H9 (cell line): ENCODE results near the gene MICU2. TPM values are rescaled to one million over a fixed set of nuclear protein-coding genes. Genes with fewer than 3 reads are reported as not detected.

Experiments used
- DNase-seq: peaks from one replicate; pipeline ENCODE4 v3.0.0-alpha.2; 2017
- H2AFZ ChIP-seq: one replicate; pipeline ENCODE4 v1.6.1; 2013; ENCODE audit warnings: mild to moderate bottlenecking, low read length, control low read depth, moderate library complexity
- H2AK5ac ChIP-seq: 2 replicates; pipeline ENCODE4 v1.6.1; 2013; ENCODE audit warnings: low read length, control low read depth, mixed read lengths; ENCODE audit not compliant: insufficient read length
- H2BK120ac ChIP-seq: one replicate; pipeline ENCODE4 v1.6.1; 2013; ENCODE audit warnings: low read depth, mild to moderate bottlenecking, low read length, control low read depth, inconsistent platforms; ENCODE audit not compliant: poor library complexity, severe bottlenecking
- H2BK12ac ChIP-seq: 2 replicates; pipeline ENCODE4 v1.6.1; 2013; ENCODE audit warnings: low read length, control low read depth, mixed read lengths, low read depth; ENCODE audit not compliant: insufficient read length
- H2BK15ac ChIP-seq: 2 replicates; pipeline ENCODE4 v1.6.1; 2013; ENCODE audit warnings: low read depth, low read length, control low read depth
- H2BK20ac ChIP-seq: one replicate; pipeline ENCODE4 v1.6.1; 2013; ENCODE audit warnings: low read depth, mild to moderate bottlenecking, low read length, control low read depth, inconsistent platforms; ENCODE audit not compliant: poor library complexity, severe bottlenecking
- H2BK5ac ChIP-seq: 2 replicates; pipeline ENCODE4 v1.6.1; 2013; ENCODE audit warnings: low read length, control low read depth, mixed read lengths; ENCODE audit not compliant: insufficient read length
- H3K14ac ChIP-seq: 2 replicates; pipeline ENCODE4 v1.6.1; 2013; ENCODE audit warnings: low read length, control low read depth; ENCODE audit not compliant: insufficient read depth
- H3K18ac ChIP-seq: 2 replicates; pipeline ENCODE4 v1.6.1; 2013; ENCODE audit warnings: low read depth, mild to moderate bottlenecking, mixed read lengths, low read length, control low read depth; ENCODE audit not compliant: insufficient read length
- H3K23ac ChIP-seq: 2 replicates; pipeline ENCODE4 v1.6.1; 2013; ENCODE audit warnings: low read length, control low read depth, mixed read lengths, low read depth; ENCODE audit not compliant: insufficient read length
- H3K23me2 ChIP-seq: 2 replicates; pipeline ENCODE4 v1.6.1; 2013; ENCODE audit warnings: low read depth, mild to moderate bottlenecking, mixed read lengths, low read length, control low read depth; ENCODE audit not compliant: insufficient read length, poor library complexity, severe bottlenecking
- H3K27ac ChIP-seq: 2 replicates; pipeline ENCODE4 v1.5.1; 2013; ENCODE audit warnings: low read length, control low read depth, mixed read lengths, low read depth; ENCODE audit not compliant: insufficient read length
- H3K27me3 ChIP-seq: 2 replicates; pipeline ENCODE4 v1.6.1; 2013; ENCODE audit warnings: low read length, control low read depth, inconsistent platforms; ENCODE audit not compliant: insufficient read depth
- H3K4ac ChIP-seq: 2 replicates; pipeline ENCODE4 v1.6.1; 2013; ENCODE audit warnings: low read depth, mild to moderate bottlenecking, control low read depth, inconsistent platforms, low read length, moderate library complexity
- H3K4me1 ChIP-seq: 2 replicates; pipeline ENCODE4 v1.6.1; 2013; ENCODE audit warnings: low read length, control low read depth, inconsistent platforms; ENCODE audit not compliant: insufficient read depth
- H3K4me2 ChIP-seq: 2 replicates; pipeline ENCODE4 v1.6.1; 2013; ENCODE audit warnings: low read length, control low read depth, mixed read lengths; ENCODE audit not compliant: insufficient read length, insufficient read depth
- H3K56ac ChIP-seq: 2 replicates; pipeline ENCODE4 v1.6.1; 2013; ENCODE audit warnings: low read depth, mild to moderate bottlenecking, mixed read lengths, low read length, control low read depth; ENCODE audit not compliant: insufficient read length
- H3K79me1 ChIP-seq: 2 replicates; pipeline ENCODE4 v1.6.1; 2013; ENCODE audit warnings: low read depth, mild to moderate bottlenecking, moderate library complexity, low read length, control low read depth, inconsistent platforms; ENCODE audit not compliant: insufficient read depth, poor library complexity, severe bottlenecking
- H3K79me2 ChIP-seq: 2 replicates; pipeline ENCODE4 v1.6.1; 2013; ENCODE audit warnings: low read length, control low read depth, inconsistent platforms; ENCODE audit not compliant: insufficient read depth
- H3K9ac ChIP-seq: 2 replicates; pipeline ENCODE4 v1.6.1; 2013; ENCODE audit warnings: low read length, control low read depth, mixed read lengths; ENCODE audit not compliant: insufficient read length; ENCODE audit errors: extremely low read depth
- H3K9me3 ChIP-seq: one replicate; pipeline ENCODE4 v1.6.1; 2013; ENCODE audit warnings: low read depth, low read length, inconsistent platforms; ENCODE audit not compliant: control insufficient read depth
- H3T11ph ChIP-seq: one replicate; pipeline ENCODE4 v1.6.1; 2013; ENCODE audit warnings: mild to moderate bottlenecking, low read length, control low read depth, inconsistent platforms
- H4K20me1 ChIP-seq: one replicate; pipeline ENCODE4 v1.6.1; 2013; ENCODE audit not compliant: control insufficient read depth, insufficient read length, insufficient read depth
- H4K5ac ChIP-seq: 2 replicates; pipeline ENCODE4 v1.6.1; 2013; ENCODE audit warnings: low read depth, mild to moderate bottlenecking, mixed read lengths, low read length, control low read depth; ENCODE audit not compliant: insufficient read length
- H4K8ac ChIP-seq: replicated peaks from 2 replicates; pipeline ENCODE4 v1.6.1; 2013; ENCODE audit warnings: low read length, control low read depth, mixed read lengths, low read depth; ENCODE audit not compliant: insufficient read length
- H4K91ac ChIP-seq: 2 replicates; pipeline ENCODE4 v1.6.1; 2013; ENCODE audit warnings: low read depth, mild to moderate bottlenecking, moderate library complexity, mixed read lengths, low read length, control low read depth; ENCODE audit not compliant: insufficient read length
- H3K27ac Mint-ChIP-seq, 3 experiments: 2 replicates in 2 of 3; 3 replicates in 1 of 3; pipeline ENCODE4 v1.8.0; 2020 to 2021; ENCODE audit warnings: mixed read lengths in 3 of 3, mild to moderate bottlenecking in 1 of 3, moderate library complexity in 1 of 3
- H3K27me3 Mint-ChIP-seq: 2 replicates; pipeline ENCODE4 v1.8.0; 2021; ENCODE audit warnings: low read depth, mild to moderate bottlenecking, moderate library complexity, mixed read lengths
- H3K36me3 Mint-ChIP-seq, 3 experiments: 2 replicates in 2 of 3; 3 replicates in 1 of 3; pipeline ENCODE4 v1.8.0; 2020 to 2021; ENCODE audit warnings: low read depth in 3 of 3, mixed read lengths in 3 of 3; ENCODE audit not compliant: insufficient read depth in 1 of 3
- H3K4me1 Mint-ChIP-seq, 2 experiments: 2 replicates each; pipeline ENCODE4 v1.8.0; 2020; ENCODE audit warnings: mixed read lengths in 2 of 2
- H3K4me3 Mint-ChIP-seq, 2 experiments: 2 replicates in 1 of 2; 3 replicates in 1 of 2; pipeline ENCODE4 v1.8.0; 2020 to 2021; ENCODE audit warnings: mild to moderate bottlenecking in 2 of 2, mixed read lengths in 2 of 2, moderate library complexity in 1 of 2
- H3K9me3 Mint-ChIP-seq, 2 experiments: 2 replicates in 1 of 2; 3 replicates in 1 of 2; pipeline ENCODE4 v1.8.0; 2020; ENCODE audit warnings: mild to moderate bottlenecking in 2 of 2, mixed read lengths in 2 of 2, moderate library complexity in 1 of 2
- CTCF ChIP-seq: fragments of 200-600 bp; sonication (generic); conservative IDR thresholded peaks from 3 replicates; pipeline ENCODE4 v1.8.0; 2021; ENCODE audit warnings: antibody characterized with exemption, mild to moderate bottlenecking
- WGBS: extraction: QIAGEN DNeasy Blood & Tissue Kit; methylation state at CpG from one replicate; pipeline ENCODE4 v1.1.7; 2013; ENCODE audit warnings: missing lambda C conversion rate, low lambda C conversion rate, mixed read lengths; ENCODE audit not compliant: insufficient read length; ENCODE audit errors: extremely low coverage; 5-methylcytosine and 5-hydroxymethylcytosine counted together
- total RNA-seq: library from RNA; stranded (reverse); gene quantifications from 2 replicates; pipeline ENCODE4 v1.2.1, GENCODE V29; 2021

Gene MICU2
- total RNA-seq, 1 experiment from 2014 or later, result 38.4 TPM

DNA sequence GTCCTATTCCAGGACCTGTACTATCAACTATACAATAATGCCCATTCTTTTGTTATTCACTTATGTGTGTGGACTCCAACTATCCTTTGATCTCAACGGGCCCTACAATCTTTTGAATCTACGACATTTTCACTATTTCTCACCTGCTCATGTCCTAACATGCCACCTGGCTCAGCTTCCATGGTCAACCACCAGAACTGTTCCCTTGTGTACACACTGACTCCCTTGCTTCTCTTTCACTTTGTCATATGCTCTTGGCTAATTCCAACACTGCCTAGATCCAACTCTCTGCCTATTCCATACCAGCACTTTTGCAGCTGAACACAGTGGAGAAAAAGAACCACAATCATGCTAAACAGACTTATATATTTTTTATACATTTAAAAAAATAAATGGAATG, 53.1 kb downstream of the MICU2 start:
- no peaks in the 10 kb centered on the region for H3K9me3 ChIP-seq
- H2BK12ac ChIP-seq, result no peak overlapping the region
- no peak overlapping the region for H3K23ac ChIP-seq
- H3K14ac ChIP-seq, result no peak overlapping the region
- no peaks in the 10 kb centered on the region for H3K4me1 Mint-ChIP-seq
- no peak overlapping the region for H4K5ac ChIP-seq
- H3K27ac ChIP-seq, result no peak overlapping the region
- no peak overlapping the region for H3K4me2 ChIP-seq
- no peak overlapping the region for H3K56ac ChIP-seq
- no peak overlapping the region for H3K18ac ChIP-seq
- H4K8ac ChIP-seq, result no peak overlapping the region
- H3K4me1 ChIP-seq, result no peaks in the 10 kb centered on the region
- H3K27ac Mint-ChIP-seq, result no peak overlapping the region
- no peak overlapping the region for H2BK20ac ChIP-seq
- H2AK5ac ChIP-seq, result no peak overlapping the region
- peaks cover 6 to 14% (median 11%) of the 10 kb centered on the region in 3 experiments for H3K36me3 Mint-ChIP-seq
- no peaks in the 10 kb centered on the region for H3K23me2 ChIP-seq
- H3K4ac ChIP-seq, result no peak overlapping the region
- no peak for TF ChIP-seq CTCF
- no CpG with 5 or more reads among the region's 2 CpGs for WGBS
- H3T11ph ChIP-seq, result no peak overlapping the region
- no peaks in the 10 kb centered on the region for H4K20me1 ChIP-seq
- H4K91ac ChIP-seq, result no peak overlapping the region
- no peak overlapping the region for H2BK120ac ChIP-seq
- H3K79me2 ChIP-seq, result no peaks in the 10 kb centered on the region
- H3K9me3 Mint-ChIP-seq, result peaks cover 0 to 7% of the 10 kb centered on the region in 2 experiments; a peak in 1 of 5 replicates
- H2AFZ ChIP-seq, result no peak overlapping the region
- no peaks in the 10 kb centered on the region for H3K79me1 ChIP-seq
- no peak overlapping the region for H3K4me3 Mint-ChIP-seq
- H3K27me3 Mint-ChIP-seq, result no peaks in the 10 kb centered on the region
- no peak overlapping the region for H3K9ac ChIP-seq
- no peak overlapping the region for H2BK15ac ChIP-seq
- no peak overlapping the region for H2BK5ac ChIP-seq
- no peak for DNase-seq
- H3K27me3 ChIP-seq, result no peaks in the 10 kb centered on the region
